Thymus (tissue), 14 donors: ENCODE measurements around the gene UTF1. TPM values are rescaled to one million over a fixed set of nuclear protein-coding genes. Genes with fewer than 3 reads are reported as not detected.

Experiments used
- DNase-seq, 9 donors: peaks; one replicate each; pipeline ENCODE4 v3.0.0-alpha.2; 2013; ENCODE audit warnings: low spot score in 9 of 9, low read depth in 6 of 9, missing footprints in 1 of 9
- H3K27ac ChIP-seq, 2 donors: one replicate each; pipeline ENCODE4 v1.5.1; 2013; ENCODE audit warnings: control low read depth in 1 of 2, low read depth in 1 of 2, low read length in 1 of 2, mild to moderate bottlenecking in 1 of 2, moderate library complexity in 1 of 2
- H3K27me3 ChIP-seq, 2 donors: one replicate each; pipeline ENCODE4 v1.5.1; 2013; ENCODE audit warnings: low read length in 1 of 2; ENCODE audit not compliant: control insufficient read depth in 2 of 2, insufficient read depth in 1 of 2
- H3K36me3 ChIP-seq, 2 donors: one replicate each; pipeline ENCODE4 v1.5.1; 2013; ENCODE audit warnings: low read length in 1 of 2, mild to moderate bottlenecking in 1 of 2, moderate library complexity in 1 of 2; ENCODE audit not compliant: control insufficient read depth in 2 of 2, insufficient read depth in 2 of 2
- H3K4me1 ChIP-seq, 2 donors: one replicate each; pipeline ENCODE4 v1.5.1; 2013; ENCODE audit warnings: low read length in 2 of 2; ENCODE audit not compliant: control insufficient read depth in 2 of 2, insufficient read depth in 2 of 2
- H3K4me3 ChIP-seq, 2 donors: one replicate each; pipeline ENCODE4 v1.5.1; 2013; ENCODE audit warnings: low read length in 2 of 2, control low read depth in 1 of 2, mild to moderate bottlenecking in 1 of 2
- H3K9me3 ChIP-seq, 2 donors: one replicate each; pipeline ENCODE4 v1.5.1; 2013; ENCODE audit warnings: low read length in 1 of 2, mild to moderate bottlenecking in 1 of 2; ENCODE audit not compliant: control insufficient read depth in 2 of 2, insufficient read depth in 1 of 2
- WGBS: extraction: QIAGEN DNeasy Blood & Tissue Kit; methylation state at CpG from one replicate; pipeline ENCODE4 v1.1.7; 2013; 5-methylcytosine and 5-hydroxymethylcytosine counted together
- long read RNA-seq, 10 donors: transcript quantifications; one replicate each; lab custom pipeline, GENCODE V29; 2026
- polyA plus RNA-seq: library from polyadenylated mRNA; stranded (reverse); fragments of 200-250 nt; gene quantifications from one replicate; pipeline ENCODE4 v1.2.3, GENCODE V29; 2013
- total RNA-seq: library from RNA; stranded (reverse); fragments of 120-200 nt; gene quantifications from one replicate; pipeline ENCODE4 v1.2.4, GENCODE V29; 2013
- donor health status: healthy.

UTF1 gene
- total RNA-seq (not detected), polyA plus RNA-seq (0.02 TPM)
- long read RNA-seq, donor 1, result 0 reads
- long read RNA-seq, donor 2, result 0 reads
- long read RNA-seq, donor 3, result 0 reads
- long read RNA-seq, donor 4, result 0 reads
- long read RNA-seq, donor 5, partial matches to known transcripts, result 0 of 2 reads
- long read RNA-seq, donor 5, other reads (novel, unspliced or antisense), result 0 of 2 reads
- long read RNA-seq, donor 6, result 0 reads
- long read RNA-seq, donor 7, result 0 reads
- long read RNA-seq, donor 8, partial matches to known transcripts, result 0 of 1 reads
- long read RNA-seq, donor 8, other reads (novel, unspliced or antisense), result 0 of 1 reads
- long read RNA-seq, donor 9, result 0 reads
- long read RNA-seq, donor 10, partial matches to known transcripts, result 0 of 1 reads
- long read RNA-seq, donor 10, other reads (novel, unspliced or antisense), result 0 of 1 reads

GRCh38 chr10:133230044-133230361, at the start of gene UTF1:
Gene UTF1 (plus strand): TSS chr10:133230217. CDS start chr10:133230289, 72 bp downstream.
- no peaks in the 10 kb centered on the region for H3K9me3 ChIP-seq
- DNase-seq, result no peak
- H3K36me3 ChIP-seq, result no peaks in the 10 kb centered on the region
- no peak within 1 kb of the TSS for H3K27ac ChIP-seq
- H3K4me3 ChIP-seq, result no peak within 1 kb of the TSS
- H3K4me1 ChIP-seq, result peaks cover 0 to 6% of the 10 kb centered on the region in 2 donors
- 2% methylated on average over 49 of the region's 49 CpGs for WGBS
- peaks cover 70 to 84% of the 10 kb centered on the region in 2 donors for H3K27me3 ChIP-seq

- no peak for DNase-seq
- H3K36me3 ChIP-seq, result no peaks in the 10 kb centered on the region
- no peaks in the 10 kb centered on the region for H3K4me1 ChIP-seq
- H3K4me3 ChIP-seq, result no peak overlapping the region
- no peaks in the 10 kb centered on the region for H3K27me3 ChIP-seq
- WGBS, result 93% methylated on average over 23 of the region's 23 CpGs
- H3K9me3 ChIP-seq, result peaks cover 0 to 10% of the 10 kb centered on the region in 2 donors
- H3K27ac ChIP-seq, result no peak overlapping the region
These were observed 48.9 kb upstream of the UTF1 start for GRCh38 chr10:133180965-133181639.

GRCh38 chr10:133182190-133182589, 47.8 kb upstream of the UTF1 start:
- no peak for DNase-seq
- H3K36me3 ChIP-seq, result no peaks in the 10 kb centered on the region
- no peak overlapping the region for H3K4me3 ChIP-seq
- no peak overlapping the region for H3K27ac ChIP-seq
- peaks cover 0 to 10% of the 10 kb centered on the region in 2 donors for H3K9me3 ChIP-seq
- 84% methylated on average over 14 of the region's 14 CpGs for WGBS
- H3K4me1 ChIP-seq, result no peaks in the 10 kb centered on the region
- H3K27me3 ChIP-seq, result no peaks in the 10 kb centered on the region

- H3K4me1 ChIP-seq, result no peaks in the 10 kb centered on the region
These were observed 47.0 kb upstream of the UTF1 start for GRCh38 chr10:133182791-133183645.

GRCh38 chr10:133183646-133184378, 46.2 kb upstream of the UTF1 start:
- H3K27me3 ChIP-seq, result no peaks in the 10 kb centered on the region
- no peaks in the 10 kb centered on the region for H3K9me3 ChIP-seq
- no peaks in the 10 kb centered on the region for H3K36me3 ChIP-seq
- no peak for DNase-seq
- WGBS, result 88% methylated on average over 21 of the region's 21 CpGs
- H3K27ac ChIP-seq, result no peak overlapping the region
- H3K4me3 ChIP-seq, result no peak overlapping the region
- H3K4me1 ChIP-seq, result no peaks in the 10 kb centered on the region

More at GRCh38 chr10:133182791-133183645, 47.0 kb upstream of the UTF1 start:
- Histone ChIP-seq H3K9me3 (peaks cover 0 to 6% of the 10 kb centered on the region in 2 donors), H3K4me3 (no peak overlapping the region), H3K27me3 (no peaks in the 10 kb centered on the region), H3K36me3 (no peaks in the 10 kb centered on the region), H3K27ac (no peak overlapping the region)
- DNase-seq, result no peak
- WGBS, result 95% methylated on average over 66 of the region's 66 CpGs

- DNase-seq, result no peak
- Histone ChIP-seq H3K27me3 (no peaks in the 10 kb centered on the region), H3K4me1 (no peaks in the 10 kb centered on the region), H3K36me3 (no peaks in the 10 kb centered on the region), H3K4me3 (no peak overlapping the region), H3K27ac (no peak overlapping the region), H3K9me3 (no peaks in the 10 kb centered on the region)
- 90% methylated on average over 23 of the region's 23 CpGs for WGBS
These were observed 45.3 kb upstream of the UTF1 start for GRCh38 chr10:133184591-133185244.

- H3K36me3 ChIP-seq, result no peaks in the 10 kb centered on the region
- H3K4me1 ChIP-seq, result no peaks in the 10 kb centered on the region
- no peaks in the 10 kb centered on the region for H3K27me3 ChIP-seq
- H3K4me3 ChIP-seq, result no peak overlapping the region
- H3K27ac ChIP-seq, result no peak overlapping the region
- WGBS, result 85% methylated on average over 11 of the region's 11 CpGs
- no peaks in the 10 kb centered on the region for H3K9me3 ChIP-seq
- DNase-seq, result no peak
These were observed 44.6 kb upstream of the UTF1 start for GRCh38 chr10:133185421-133185820.

GRCh38 chr10:133185916-133186315, 44.1 kb upstream of the UTF1 start:
- no peak for DNase-seq
- no peaks in the 10 kb centered on the region for H3K4me1 ChIP-seq
- H3K9me3 ChIP-seq, result no peaks in the 10 kb centered on the region
- WGBS, result 79% methylated on average over 27 of the region's 27 CpGs
- no peak overlapping the region for H3K4me3 ChIP-seq
- no peak overlapping the region for H3K27ac ChIP-seq
- no peaks in the 10 kb centered on the region for H3K27me3 ChIP-seq
- no peaks in the 10 kb centered on the region for H3K36me3 ChIP-seq
